Effector CD4-positive, alpha-beta T cell (primary cell): ENCODE results near the gene SPOCK1.
"Not testable (repeated sequence)": the region's sequence is repeated elsewhere in the genome, so short reads cannot be mapped to it uniquely, and the experiment has no call there.

Experiments used
- DNase-seq: peaks from one replicate; pipeline ENCODE4 v3.0.0-alpha.2; 2020

The SPOCK1 gene

DNA sequence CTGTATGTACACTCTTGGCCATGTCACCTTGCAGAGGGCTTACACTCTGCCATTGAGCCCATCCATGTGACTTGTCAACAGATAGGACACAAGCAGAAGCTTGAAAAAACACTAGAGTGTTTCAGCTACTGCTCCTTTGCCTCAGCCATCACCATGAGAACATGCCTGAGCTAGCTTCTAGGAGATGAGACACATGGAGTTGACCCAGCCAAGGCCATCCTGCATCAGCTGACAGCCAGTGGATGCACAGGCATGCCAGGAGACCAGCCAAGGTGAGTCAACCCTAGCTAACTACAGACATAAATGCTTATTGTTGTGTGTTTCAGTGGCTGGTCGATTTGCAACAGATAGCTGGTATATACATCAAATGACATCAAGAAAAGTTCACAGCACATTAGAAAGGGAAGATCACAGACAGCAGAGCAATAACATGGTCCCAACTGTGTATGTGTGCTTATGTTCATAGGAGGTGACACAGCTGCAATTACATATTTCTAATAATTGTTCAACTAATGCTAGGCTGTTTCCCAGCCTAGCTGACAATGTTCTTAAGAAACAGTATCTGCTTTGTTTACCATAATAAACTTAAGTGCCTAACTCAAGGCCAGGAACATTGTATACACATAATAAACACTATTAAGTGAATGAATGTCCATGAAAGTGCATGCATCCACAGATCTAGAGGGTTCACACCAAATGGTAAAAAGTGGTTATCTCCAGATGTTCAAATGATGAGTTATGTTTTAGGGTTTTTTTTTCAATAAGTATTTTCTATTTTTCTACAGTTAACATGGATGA lies 105.7 kb downstream of the SPOCK1 start:
- DNase-seq = no peak

GRCh38 chr5:137392261-137392660 lies 106.9 kb downstream of the SPOCK1 start:
- no peak for DNase-seq

- DNase-seq = not testable (repeated sequence)
These were observed 108.1 kb downstream of the SPOCK1 start for GRCh38 chr5:137391044-137391443.

- DNase-seq = no peak
These were observed 110.1 kb downstream of the SPOCK1 start for GRCh38 chr5:137389042-137389441.

- DNase-seq = no peak
These were observed 114.1 kb downstream of the SPOCK1 start for GRCh38 chr5:137385064-137385463.

- DNase-seq = no peak
These were observed 115.2 kb downstream of the SPOCK1 start for GRCh38 chr5:137383909-137384308.

DNA sequence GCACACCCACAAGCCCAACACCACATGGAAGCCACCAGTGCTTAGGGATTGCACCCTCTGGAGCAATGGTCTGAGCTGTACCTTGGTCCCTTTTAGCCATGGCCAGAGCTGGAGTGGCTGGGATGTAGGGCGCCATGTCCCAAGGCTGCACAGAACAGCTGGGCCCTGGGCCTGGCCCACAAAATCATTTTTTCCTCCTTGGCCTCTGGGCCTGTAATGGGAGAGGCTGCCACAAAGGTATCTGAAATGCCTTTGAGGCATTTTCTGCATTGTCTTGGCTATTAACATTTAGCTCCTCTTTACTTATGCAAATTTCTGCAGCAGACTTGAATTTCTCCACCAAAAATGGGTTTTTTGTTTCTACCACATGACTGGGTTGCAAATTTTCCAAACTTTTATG lies 117.6 kb downstream of the SPOCK1 start:
- no peak for DNase-seq

GRCh38 chr5:137379555-137380286 lies 119.4 kb downstream of the SPOCK1 start:
- no peak for DNase-seq

DNA sequence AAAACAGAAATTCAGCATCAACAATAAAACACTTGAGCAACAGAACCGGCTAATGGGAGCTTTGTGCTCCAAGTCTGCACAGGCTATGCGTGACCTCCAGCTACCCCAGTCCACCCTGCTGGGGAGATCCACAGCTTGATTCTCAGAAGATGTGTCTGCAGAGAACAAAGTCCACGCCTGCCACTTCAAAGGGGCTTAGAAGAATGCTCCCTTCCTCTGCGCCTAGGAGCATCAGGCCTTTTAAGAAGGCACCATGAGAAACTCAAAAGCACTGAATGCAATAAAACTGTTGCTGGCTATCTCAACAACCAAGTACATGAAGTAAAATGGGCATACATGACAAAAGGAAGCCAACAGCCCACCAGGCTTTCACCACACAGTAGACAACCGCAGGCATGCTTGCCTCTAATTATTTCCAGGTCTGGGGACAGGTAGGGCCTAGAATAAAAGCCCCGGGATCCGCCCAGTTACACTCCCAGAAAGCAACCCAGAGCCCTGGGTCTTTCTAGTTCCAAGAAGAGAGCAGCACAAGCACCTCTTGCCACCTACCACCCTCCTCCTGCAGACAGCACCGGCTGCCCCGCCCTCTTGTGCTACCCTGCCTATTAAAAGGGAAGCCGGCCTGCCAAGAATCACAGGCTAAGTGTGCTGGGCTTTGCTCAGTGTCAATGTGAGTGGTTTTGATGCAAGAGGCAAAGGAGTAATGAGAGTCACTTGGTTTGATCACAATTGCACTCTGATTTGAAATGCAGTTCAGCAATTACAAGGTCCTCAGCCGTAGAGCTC lies 123.2 kb downstream of the SPOCK1 start:
- no peak for DNase-seq

DNA sequence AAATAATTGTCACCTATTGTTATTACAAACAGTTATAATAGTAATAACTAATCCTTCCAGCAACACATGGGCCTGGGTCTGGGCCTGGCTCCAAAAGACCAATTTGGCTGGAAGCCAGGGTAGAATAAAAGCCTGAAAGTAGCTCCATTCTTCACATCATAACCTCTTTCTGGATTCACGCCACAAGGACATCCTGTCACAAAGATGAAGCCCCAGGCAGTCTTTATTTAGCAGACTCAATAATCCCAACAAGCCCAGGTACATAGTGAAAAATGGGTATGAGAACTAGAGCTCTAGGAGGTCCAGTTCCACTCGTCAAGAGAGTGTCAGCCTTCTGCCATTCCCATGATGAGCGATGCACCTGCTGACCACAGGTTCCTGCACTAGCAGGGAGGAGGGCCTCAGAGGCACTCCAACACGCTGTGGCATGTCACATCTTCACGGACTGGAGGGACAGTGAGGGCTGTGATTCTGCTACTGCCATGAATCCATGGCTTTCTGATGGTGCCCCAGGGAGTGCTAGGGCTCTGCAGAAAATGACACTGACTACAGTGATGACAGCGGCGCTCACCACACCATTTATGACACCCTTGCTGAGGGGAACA lies 124.9 kb downstream of the SPOCK1 start:
- DNase-seq = no peak

DNA sequence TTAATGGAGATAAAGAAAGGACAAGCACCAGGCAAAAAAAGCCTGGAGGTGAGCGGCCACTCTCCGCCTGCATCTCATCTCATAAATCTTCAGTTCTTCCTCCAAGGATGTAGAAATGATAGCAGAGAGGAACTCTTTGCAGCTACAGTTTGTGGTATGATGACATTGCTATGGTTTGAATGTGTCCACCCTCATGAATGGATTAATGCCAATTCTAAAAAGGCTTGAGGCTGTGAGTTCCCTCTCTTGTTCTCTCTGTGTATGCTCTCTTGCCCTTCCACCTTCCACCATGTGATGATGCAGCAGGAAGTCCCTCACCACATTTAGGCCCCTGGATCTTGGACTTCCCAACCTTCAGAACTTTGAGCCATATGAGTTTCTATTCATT lies 126.4 kb downstream of the SPOCK1 start:
- DNase-seq = no peak

DNA sequence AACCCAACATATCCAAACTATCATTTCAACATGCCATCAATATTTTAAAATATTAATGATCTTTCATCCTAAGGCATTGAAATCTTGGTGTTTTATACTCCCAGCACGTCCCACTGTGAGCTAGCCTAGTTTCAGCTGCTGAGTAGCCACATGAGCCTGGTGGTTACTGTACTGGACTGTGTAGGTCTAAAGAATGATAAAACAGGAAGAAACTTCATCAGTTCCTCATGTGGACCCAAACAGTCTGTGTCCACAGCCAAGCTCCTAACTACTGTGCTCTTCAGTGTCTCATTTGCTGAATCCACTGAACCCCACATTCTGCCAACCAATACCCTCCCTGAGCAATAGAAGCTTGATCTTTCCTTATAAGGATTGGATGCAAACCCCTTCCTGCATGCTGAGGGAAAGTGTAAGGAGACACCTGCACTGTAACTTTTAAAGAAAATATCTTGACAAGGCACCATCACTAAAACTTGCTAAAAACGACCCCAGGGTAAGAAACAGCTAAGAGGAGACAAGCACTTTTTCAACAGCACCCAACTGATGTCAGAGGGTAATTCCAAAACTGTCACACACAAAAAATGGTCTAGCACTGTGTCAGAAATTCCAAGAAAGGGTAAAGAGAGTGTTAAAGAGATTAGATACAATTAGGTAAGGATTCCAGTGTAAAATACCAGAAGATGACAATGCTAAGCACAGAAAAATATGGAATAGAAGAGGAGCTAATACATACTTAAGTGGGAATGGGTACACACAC lies 126.9 kb downstream of the SPOCK1 start:
- no peak for DNase-seq

- DNase-seq = no peak
These were observed 128.7 kb downstream of the SPOCK1 start for GRCh38 chr5:137370096-137371071.

DNA sequence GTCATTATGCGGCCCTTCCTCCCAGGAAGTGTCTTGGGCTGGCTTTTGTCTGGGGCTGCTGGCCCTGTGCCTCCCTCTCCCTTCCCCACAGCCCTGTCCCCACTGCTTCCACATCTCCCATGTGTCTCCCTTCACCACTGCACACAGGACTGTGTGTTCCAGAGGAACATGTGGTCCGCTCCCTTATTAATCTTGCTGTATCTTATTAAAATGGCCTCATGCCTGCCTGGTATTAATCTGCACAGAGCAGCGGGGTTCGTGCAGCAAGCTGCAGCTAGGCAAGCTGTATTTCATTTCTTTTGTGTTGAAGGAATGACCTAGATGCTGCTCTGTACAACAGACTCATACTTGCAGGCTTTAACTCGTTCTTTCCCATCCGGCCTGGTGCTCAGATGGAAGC lies 130.5 kb downstream of the SPOCK1 start:
- DNase-seq = no peak

DNA sequence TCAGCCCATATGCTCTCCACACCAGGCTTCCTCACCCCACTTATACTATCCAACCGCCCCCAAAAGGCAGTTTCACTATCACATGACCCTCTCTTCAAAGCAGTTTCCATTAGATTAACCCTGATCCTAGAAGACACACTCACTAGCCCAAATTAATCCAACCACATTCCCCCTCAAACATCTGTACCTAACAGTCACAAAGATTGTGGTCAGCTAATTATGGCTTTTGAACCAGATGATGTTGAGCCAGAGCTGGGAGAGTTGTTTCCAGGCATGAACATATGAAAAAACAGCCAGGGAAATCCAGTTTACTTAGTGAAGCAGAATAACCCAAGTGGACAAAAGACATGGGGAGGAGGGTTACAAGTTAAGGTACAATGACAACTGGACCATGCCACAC lies 131.2 kb downstream of the SPOCK1 start:
- no peak for DNase-seq

DNA sequence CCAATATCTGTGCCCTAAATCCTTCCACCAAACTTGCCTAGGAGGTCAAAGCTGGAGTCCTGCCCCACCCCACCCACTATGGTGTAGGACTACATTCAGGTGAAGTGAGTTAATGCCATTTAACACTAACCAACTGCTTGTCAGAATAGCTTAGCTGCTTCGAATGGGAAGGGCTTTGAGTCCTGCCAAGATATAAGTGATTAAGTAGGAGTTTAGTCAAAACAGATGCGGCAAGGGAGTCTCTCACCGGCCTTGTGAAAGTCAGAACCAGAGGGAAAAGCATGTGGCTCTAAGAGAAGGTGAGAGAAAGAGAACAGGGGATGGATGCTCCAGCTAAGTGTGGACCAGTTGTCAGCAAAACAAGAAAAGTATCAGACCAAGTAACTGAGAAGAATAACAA lies 132.6 kb downstream of the SPOCK1 start:
- no peak for DNase-seq

- DNase-seq = no peak
These were observed 133.8 kb downstream of the SPOCK1 start for GRCh38 chr5:137365126-137365865.

GRCh38 chr5:137361280-137361679 lies 137.8 kb downstream of the SPOCK1 start:
- DNase-seq = no peak

DNA sequence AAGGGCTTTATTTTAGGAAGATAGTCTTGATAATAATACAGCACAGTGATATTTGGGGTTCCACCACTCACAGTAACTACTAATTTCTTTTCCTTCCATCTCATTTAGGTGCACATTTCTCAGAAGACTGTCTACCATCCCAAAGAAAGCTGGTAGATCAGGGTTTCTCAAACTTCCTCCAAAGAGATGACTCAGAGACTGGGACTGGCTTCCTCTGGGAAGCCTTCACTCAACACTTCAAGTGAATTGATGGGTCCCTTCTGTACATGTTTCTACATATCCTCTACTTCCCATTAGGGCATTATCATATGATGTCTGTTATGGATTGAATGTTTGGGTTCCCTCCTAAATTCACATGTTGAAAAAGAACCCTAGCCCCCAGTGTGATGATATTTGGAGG lies 138.5 kb downstream of the SPOCK1 start:
- DNase-seq = no peak

GRCh38 chr5:137359941-137360340 lies 139.2 kb downstream of the SPOCK1 start:
- DNase-seq = no peak
